Raji (cell line): ENCODE results near the gene MBD3L1.

Experiments
- POLR2A ChIP-seq: IDR thresholded peaks from 2 replicates; pipeline ENCODE4 v1.6.1; 2011; ENCODE audit warnings: low read depth, low read length, control low read depth; ENCODE audit not compliant: insufficient read depth

MBD3L1 gene

DNA sequence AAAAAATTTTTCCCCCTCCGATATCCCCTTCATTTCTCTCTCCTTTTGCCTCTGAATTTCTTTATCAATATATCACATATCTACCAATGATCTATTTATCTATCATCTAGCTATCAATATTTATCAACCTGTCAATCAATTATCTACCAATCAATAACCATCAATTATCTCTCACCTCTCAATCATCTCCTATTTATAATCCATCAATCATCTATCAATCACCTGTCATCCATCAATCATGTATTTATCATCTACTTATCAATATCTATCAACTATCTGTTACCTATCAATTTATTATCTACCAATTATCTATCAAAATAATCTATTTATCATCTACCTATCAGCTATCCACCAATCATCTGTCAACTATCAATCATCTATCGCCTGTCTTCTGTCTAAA, 17.1 kb downstream of the MBD3L1 start:
- TF ChIP-seq POLR2A, result no peak

GRCh38 chr19:8850488-8850887, 18.3 kb downstream of the MBD3L1 start:
- no peak for TF ChIP-seq POLR2A

DNA sequence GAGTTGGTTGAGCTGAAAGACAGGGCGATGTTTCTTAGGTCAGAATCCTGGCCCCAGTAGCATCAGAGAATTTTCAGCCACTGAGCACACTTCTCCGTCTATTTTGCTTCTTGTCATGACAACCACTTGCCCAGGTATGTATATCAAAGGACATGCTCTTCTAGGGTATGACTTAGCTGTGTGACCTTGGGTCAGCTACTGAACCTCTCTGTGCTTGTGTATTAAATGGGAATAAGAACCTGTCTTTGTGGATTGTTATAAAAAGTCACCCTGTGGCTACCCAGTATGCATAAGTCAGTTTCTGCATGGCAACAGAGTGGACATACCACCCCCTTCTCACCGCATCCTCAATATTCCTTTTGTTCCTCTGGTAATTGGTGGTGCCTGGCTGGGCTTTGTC, 26.1 kb downstream of the MBD3L1 start:
- no peak for TF ChIP-seq POLR2A

DNA sequence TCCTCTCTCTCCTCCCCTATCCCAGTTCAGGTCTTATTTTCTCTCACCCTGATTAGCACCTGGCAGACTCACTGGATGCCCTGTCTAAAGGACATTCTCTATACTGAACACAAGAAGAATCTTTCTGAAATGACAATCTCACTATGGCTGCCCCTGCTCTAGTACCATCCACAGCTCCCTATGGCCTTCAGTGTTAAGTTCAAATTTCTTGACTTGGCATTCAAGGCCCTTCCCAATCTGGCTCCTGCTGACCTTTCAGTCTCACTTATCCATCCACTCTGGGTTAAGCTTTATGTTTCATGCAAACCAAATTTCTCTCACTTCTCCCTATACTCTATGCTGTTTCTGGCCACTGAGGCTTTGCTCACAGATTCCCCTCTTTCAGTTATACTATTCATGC, 34.2 kb downstream of the MBD3L1 start:
- TF ChIP-seq POLR2A, result no peak

GRCh38 chr19:8877854-8878705, 45.9 kb downstream of the MBD3L1 start:
- TF ChIP-seq POLR2A, result no peak

- TF ChIP-seq POLR2A, result no peak
Observed at GRCh38 chr19:8880868-8881488, 48.8 kb downstream of the MBD3L1 start.

DNA sequence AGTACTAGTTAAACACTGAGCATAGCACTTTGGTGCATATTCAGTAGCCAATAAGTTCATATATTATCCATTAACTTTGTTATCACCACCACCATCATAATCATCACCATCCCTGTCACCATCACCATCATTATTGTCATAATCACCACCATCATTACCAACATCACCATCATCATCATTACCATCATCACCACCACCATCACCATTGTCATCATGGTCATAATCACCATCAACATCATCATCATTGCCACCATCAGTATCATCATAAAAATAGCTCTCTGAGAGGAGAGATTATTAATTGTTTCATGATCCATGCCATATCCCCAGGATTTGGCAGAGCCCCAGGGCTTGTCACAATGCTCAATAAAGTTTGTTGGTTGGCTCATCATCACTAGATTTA, 49.3 kb downstream of the MBD3L1 start:
- TF ChIP-seq POLR2A, result no peak

DNA sequence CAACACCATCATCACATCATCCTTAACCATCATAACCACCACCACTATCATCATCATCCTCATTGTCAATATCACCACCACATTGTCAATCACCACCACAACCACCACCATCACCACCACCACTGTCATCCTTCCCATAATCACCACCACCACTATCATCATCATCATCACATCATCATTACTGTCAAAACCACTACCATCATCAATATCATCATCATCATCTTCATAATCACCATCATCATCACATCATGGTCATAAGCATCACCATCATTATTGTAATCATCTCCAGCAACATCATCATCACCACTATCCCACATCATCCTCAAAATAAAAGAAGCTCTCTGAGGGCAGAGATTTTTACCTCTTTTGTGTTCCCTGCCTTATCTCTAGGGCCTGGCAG, 52.2 kb downstream of the MBD3L1 start:
- TF ChIP-seq POLR2A, result no peak

DNA sequence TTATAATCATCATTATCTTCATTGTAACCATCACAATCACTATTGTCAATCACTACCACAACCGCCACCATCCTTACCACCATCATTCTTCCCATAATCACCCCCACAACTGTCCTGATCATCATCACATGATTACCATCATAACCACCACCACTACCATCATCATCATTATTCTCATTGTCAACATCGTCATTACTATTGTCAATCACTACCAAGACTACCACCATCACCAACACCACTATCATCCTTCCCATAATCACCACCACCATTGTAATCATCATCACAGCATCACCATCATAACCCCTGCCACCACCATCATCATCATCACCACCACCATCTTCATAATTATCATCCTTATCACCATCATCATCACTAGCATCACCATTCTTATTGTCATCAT, 55.2 kb downstream of the MBD3L1 start:
- TF ChIP-seq POLR2A, result no peak

- no peak for TF ChIP-seq POLR2A
Observed at GRCh38 chr19:8890260-8890659, 58.1 kb downstream of the MBD3L1 start.
